Measurements from ENCODE around the gene KCNQ1.

DNA sequence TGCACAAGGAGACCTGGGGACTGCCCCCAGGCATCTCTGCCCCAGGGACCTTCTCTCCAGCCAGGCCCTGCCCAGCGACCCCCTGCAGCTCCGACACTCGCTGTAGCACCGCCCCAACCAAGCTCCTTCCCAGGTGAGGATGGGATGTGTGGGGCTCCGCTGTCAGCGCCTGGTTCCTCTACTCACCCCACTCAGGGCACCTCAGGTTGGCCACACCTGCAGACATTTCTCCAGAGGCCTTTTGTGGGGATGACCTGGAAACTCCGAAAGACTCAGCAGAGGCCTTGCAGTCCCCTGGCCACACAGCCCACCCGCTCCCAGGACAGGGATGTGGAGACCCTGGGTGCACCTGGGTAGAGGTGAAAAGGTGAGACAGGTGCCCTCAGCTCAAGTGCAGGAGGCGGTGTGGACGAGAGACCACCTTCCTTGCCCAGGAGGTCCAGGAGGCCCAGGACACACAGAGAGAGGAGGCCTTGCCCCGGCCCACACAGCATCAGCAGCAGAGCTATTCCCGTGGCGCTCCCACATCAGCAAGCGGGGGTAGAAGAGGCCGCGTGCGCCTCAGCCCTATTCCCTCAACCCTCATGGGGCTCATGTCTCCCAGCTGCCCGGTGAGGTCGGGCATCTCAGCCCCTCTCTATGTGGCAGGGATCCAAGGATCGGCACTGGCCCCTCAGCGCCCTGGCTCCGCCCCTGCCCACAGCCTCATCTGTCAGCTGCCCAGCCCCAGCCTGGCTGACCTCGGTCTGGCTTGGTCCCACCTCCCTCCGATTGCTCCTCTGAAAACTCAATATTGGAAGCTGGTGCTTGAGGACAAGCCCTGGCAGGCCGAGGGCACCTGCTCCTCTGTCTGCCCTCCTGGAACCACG lies 21.4 kb upstream of the KCNQ1 start:
- TF ChIP-seq CTCF (IDR thresholded peaks at IDR 0.05) (no peak), EP300 (IDR thresholded peaks at IDR 0.05; ENCODE audit: low read depth) (no peak)
